Activated T-helper 1 cell treated with Interleukin-2 at 50 U/mL for 16 hours (primary cell): ENCODE results near the gene TANC1.

Source experiments
- DNase-seq: peaks from one replicate; pipeline ENCODE4 v3.0.0-alpha.2; 2020; ENCODE audit warnings: low read depth

The TANC1 gene

GRCh38 chr2:159225025-159226016, 256.9 kb downstream of the TANC1 start:
- no peak for DNase-seq

- DNase-seq = no peak
Observed at GRCh38 chr2:159226059-159226461, 257.6 kb downstream of the TANC1 start.

GRCh38 chr2:159226608-159227385, 258.4 kb downstream of the TANC1 start:
- DNase-seq = no peak

GRCh38 chr2:159227467-159227866, 259.0 kb downstream of the TANC1 start:
- DNase-seq = no peak

- DNase-seq = no peak
Observed at GRCh38 chr2:159228081-159228581, 259.7 kb downstream of the TANC1 start.

GRCh38 chr2:159229476-159230144, 261.2 kb downstream of the TANC1 start:
- DNase-seq = no peak

- DNase-seq = no peak
Observed at GRCh38 chr2:159230145-159230877, 261.9 kb downstream of the TANC1 start.

GRCh38 chr2:159232456-159233170, 264.2 kb downstream of the TANC1 start:
- DNase-seq = no peak

GRCh38 chr2:159234868-159235267, 266.4 kb downstream of the TANC1 start:
- no peak for DNase-seq

GRCh38 chr2:159243529-159243928, 275.1 kb downstream of the TANC1 start:
- DNase-seq = no peak

GRCh38 chr2:159246325-159246988, 278.0 kb downstream of the TANC1 start:
- DNase-seq = no peak

GRCh38 chr2:159249990-159250715, 281.7 kb downstream of the TANC1 start:
- DNase-seq = no peak

- DNase-seq = no peak
Observed at GRCh38 chr2:159251296-159252173, 283.1 kb downstream of the TANC1 start.

- DNase-seq = no peak
Observed at GRCh38 chr2:159252905-159253304, 284.5 kb downstream of the TANC1 start.

GRCh38 chr2:159256159-159256558, 287.7 kb downstream of the TANC1 start:
- no peak for DNase-seq

GRCh38 chr2:159262226-159262625, 293.8 kb downstream of the TANC1 start:
- no peak for DNase-seq

GRCh38 chr2:159262904-159263303, 294.5 kb downstream of the TANC1 start:
- DNase-seq = no peak

- no peak for DNase-seq
Observed at GRCh38 chr2:159265171-159265576, 296.7 kb downstream of the TANC1 start.

- DNase-seq = no peak
Observed at GRCh38 chr2:159266554-159266953, 298.1 kb downstream of the TANC1 start.
